GM21786 (cell line): ENCODE data around the gene CDC42BPA.

Experiments
- ATAC-seq: cut with Tn5 transposase; IDR thresholded peaks from one replicate; pipeline ENCODE4 v1.9.1; 2021; ENCODE audit not compliant: unreplicated experiment

CDC42BPA gene

GRCh38 chr1:227214207-227214606 is 104.1 kb downstream of the CDC42BPA start:
- no peak for ATAC-seq

GRCh38 chr1:227213426-227213825 is 104.9 kb downstream of the CDC42BPA start:
- no peak for ATAC-seq

- no peak for ATAC-seq
Measured at GRCh38 chr1:227212164-227212563, 106.1 kb downstream of the CDC42BPA start.

- ATAC-seq: no peak
Measured at GRCh38 chr1:227210604-227211003, 107.7 kb downstream of the CDC42BPA start.

GRCh38 chr1:227197064-227197463 is 121.2 kb downstream of the CDC42BPA start:
- no peak for ATAC-seq

GRCh38 chr1:227192163-227192562 is 126.1 kb downstream of the CDC42BPA start:
- ATAC-seq: peak; percentile 83

- peak; percentile 61 for ATAC-seq
Measured at GRCh38 chr1:227191607-227192006, 126.7 kb downstream of the CDC42BPA start.

GRCh38 chr1:227190321-227190720 is 128.0 kb downstream of the CDC42BPA start:
- ATAC-seq: no peak

GRCh38 chr1:227185291-227185690 is 133.0 kb downstream of the CDC42BPA start:
- ATAC-seq: no peak

GRCh38 chr1:227182012-227182411 is 136.3 kb downstream of the CDC42BPA start:
- no peak for ATAC-seq

- no peak for ATAC-seq
Measured at GRCh38 chr1:227175611-227176010, 142.7 kb downstream of the CDC42BPA start.

GRCh38 chr1:227174164-227174563 is 144.1 kb downstream of the CDC42BPA start:
- ATAC-seq: no peak

- no peak for ATAC-seq
Measured at GRCh38 chr1:227170361-227171166, 147.7 kb downstream of the CDC42BPA start.

GRCh38 chr1:227169343-227169742 is 148.9 kb downstream of the CDC42BPA start:
- no peak for ATAC-seq

- ATAC-seq: no peak
Measured at GRCh38 chr1:227167276-227168101, 150.8 kb downstream of the CDC42BPA start.

GRCh38 chr1:227166559-227166958 is 151.7 kb downstream of the CDC42BPA start:
- no peak for ATAC-seq

- no peak for ATAC-seq
Measured at GRCh38 chr1:227161470-227161869, 156.8 kb downstream of the CDC42BPA start.

- no peak for ATAC-seq
Measured at GRCh38 chr1:227156520-227156919, 161.8 kb downstream of the CDC42BPA start.

GRCh38 chr1:227155688-227156087 is 162.6 kb downstream of the CDC42BPA start:
- no peak for ATAC-seq

GRCh38 chr1:227155004-227155403 is 163.3 kb downstream of the CDC42BPA start:
- no peak for ATAC-seq

- ATAC-seq: no peak
Measured at GRCh38 chr1:227152525-227152924, 165.8 kb downstream of the CDC42BPA start.

GRCh38 chr1:227140376-227140775 is 177.9 kb downstream of the CDC42BPA start:
- ATAC-seq: no peak
